Measurements from ENCODE around the gene ASTN2. TPM values are rescaled to one million over a fixed set of nuclear protein-coding genes. Genes with fewer than 3 reads are reported as not detected.

ASTN2 gene
- total and polyA plus RNA-seq, 4 donors = 0.57 to 2.9 (median 1.4) TPM

DNA sequence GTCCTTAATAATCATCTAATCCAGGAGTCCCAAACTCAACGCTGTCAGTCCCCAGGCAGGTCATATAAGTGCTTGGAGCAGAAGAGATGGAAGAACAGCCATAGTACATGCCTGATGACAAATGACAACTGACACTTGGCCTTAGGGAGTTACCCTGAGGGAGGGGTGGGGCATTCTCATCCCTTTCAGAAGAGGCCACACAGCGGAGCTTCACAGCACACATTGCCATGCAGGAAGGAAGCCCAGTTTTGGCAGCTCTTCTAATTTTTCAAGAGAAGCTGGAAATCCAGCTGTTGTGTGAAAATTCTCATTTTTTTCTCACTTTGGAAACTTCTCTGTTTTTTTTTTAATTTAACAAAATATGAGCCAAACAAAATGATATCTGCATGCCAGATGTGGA, 89.0 kb downstream of the ASTN2 start:
- H3K9me3 ChIP-seq (ENCODE audit: control insufficient read depth in 4 of 4, low read length in 3 of 4) = no peaks in the 10 kb centered on the region
- no peak overlapping the region for H3K4me3 ChIP-seq (ENCODE audit: low read depth in 1 of 3, low read length in 3 of 3)
- DNase-seq (ENCODE audit: low spot score) = no peak
- no peak overlapping the region for H3K9ac ChIP-seq (ENCODE audit: low read depth in 1 of 2, low read length in 2 of 2)
- no peaks in the 10 kb centered on the region for H3K36me3 ChIP-seq (ENCODE audit: control insufficient read depth in 4 of 4, insufficient read depth in 3 of 4, low read depth in 1 of 4, low read length in 3 of 4)
- no peaks in the 10 kb centered on the region for H3K4me1 ChIP-seq (ENCODE audit: control insufficient read depth in 4 of 4, insufficient read depth in 4 of 4, low read length in 3 of 4)
- H3K27ac ChIP-seq (ENCODE audit: low read depth in 1 of 2, low read length in 2 of 2) = no peak overlapping the region
- peaks cover 0 to 6% (median 0%) of the 10 kb centered on the region in 4 donors for H3K27me3 ChIP-seq (ENCODE audit: control insufficient read depth in 4 of 4, insufficient read depth in 4 of 4, low read length in 3 of 4)
- WGBS = 55% methylated on average over 2 of the region's 2 CpGs
- TF ChIP-seq FOXA1 (IDR thresholded peaks at IDR 0.05) (no peak), RAD21 (IDR thresholded peaks at IDR 0.05) (no peak), HNF4G (IDR thresholded peaks at IDR 0.05) (no peak)

DNA sequence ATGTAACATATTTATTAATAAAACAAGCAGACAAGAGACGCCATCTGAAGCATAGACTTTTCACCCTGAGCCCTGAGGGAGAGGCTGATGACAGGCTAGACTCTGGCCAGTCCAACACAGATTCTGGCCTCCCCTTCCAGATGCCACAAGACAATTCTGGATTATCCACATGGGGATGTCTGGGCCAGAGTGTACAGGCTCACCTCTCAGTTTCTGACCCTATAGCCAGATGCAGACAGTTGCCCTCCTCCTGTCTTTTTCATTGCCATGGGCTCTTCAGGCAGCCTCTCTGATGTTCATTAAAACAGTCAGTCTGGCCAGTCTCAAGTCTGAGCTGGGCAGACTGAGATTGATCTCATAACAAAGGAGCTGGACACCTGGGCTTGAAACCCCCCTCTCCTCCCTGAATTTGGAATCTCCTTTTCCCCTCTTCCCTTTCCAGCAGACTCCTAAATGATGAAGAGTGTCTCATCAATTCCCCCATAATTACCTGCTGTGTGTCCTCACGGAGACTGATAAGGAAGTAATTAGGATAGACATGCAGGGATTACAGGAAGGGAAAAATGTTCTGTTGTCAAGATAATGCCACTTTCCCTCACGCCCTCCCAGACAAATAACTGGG, 89.6 kb downstream of the ASTN2 start:
- WGBS = 28% methylated on average over 3 of the region's 3 CpGs

DNA sequence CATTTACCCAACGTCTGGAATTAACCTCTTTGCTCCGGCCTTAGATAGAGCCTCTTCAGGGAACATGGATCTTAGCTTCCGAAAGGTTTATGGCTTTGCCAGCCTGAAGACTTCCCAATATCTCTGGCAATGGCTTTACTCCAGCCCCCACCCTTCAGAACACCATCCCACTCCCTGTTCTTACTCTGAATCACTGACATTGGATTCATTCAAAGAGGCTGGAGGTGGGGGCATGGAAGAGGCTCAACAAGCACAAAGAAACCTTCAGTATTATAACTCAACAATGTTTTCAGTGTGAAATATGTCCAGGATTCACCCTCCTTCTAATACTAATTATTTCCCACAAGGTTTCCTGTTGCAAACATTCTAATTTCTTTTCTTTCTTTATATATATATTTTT, 91.5 kb downstream of the ASTN2 start:
- Histone ChIP-seq H3K9me3 (ENCODE audit: control insufficient read depth in 4 of 4, low read length in 3 of 4) (no peaks in the 10 kb centered on the region), H3K27ac (ENCODE audit: low read depth in 1 of 2, low read length in 2 of 2) (no peak overlapping the region), H3K27me3 (ENCODE audit: control insufficient read depth in 4 of 4, insufficient read depth in 4 of 4, low read length in 3 of 4) (peaks cover 0 to 6% (median 0%) of the 10 kb centered on the region in 4 donors), H3K4me1 (ENCODE audit: control insufficient read depth in 4 of 4, insufficient read depth in 4 of 4, low read length in 3 of 4) (no peaks in the 10 kb centered on the region), H3K9ac (ENCODE audit: low read depth in 1 of 2, low read length in 2 of 2) (no peak overlapping the region), H3K4me3 (ENCODE audit: low read depth in 1 of 3, low read length in 3 of 3) (no peak overlapping the region), H3K36me3 (ENCODE audit: control insufficient read depth in 4 of 4, insufficient read depth in 3 of 4, low read depth in 1 of 4, low read length in 3 of 4) (no peaks in the 10 kb centered on the region)
- TF ChIP-seq TAF1 (conservative IDR thresholded peaks at IDR 0.05) (no peak), RXRA (IDR thresholded peaks at IDR 0.05) (no peak), SP1 (IDR thresholded peaks at IDR 0.05) (no peak), FOXA2 (IDR thresholded peaks at IDR 0.05) (no peak), EGR1 (IDR thresholded peaks at IDR 0.05; ENCODE audit: low read depth in 2 of 2) (no peak), RAD21 (IDR thresholded peaks at IDR 0.05) (no peak), FOXA1 (IDR thresholded peaks at IDR 0.05) (no peak), HNF4G (IDR thresholded peaks at IDR 0.05) (no peak), HNF4A (conservative IDR thresholded peaks at IDR 0.05) (no peak), YY1 (IDR thresholded peaks at IDR 0.05) (no peak), GABPA (IDR thresholded peaks at IDR 0.05 in 1 of 2, conservative IDR thresholded peaks at IDR 0.05 in 1 of 2) (no peak), NR2F2 (IDR thresholded peaks at IDR 0.05) (no peak)
- TF ChIP-seq, protein P1, sequence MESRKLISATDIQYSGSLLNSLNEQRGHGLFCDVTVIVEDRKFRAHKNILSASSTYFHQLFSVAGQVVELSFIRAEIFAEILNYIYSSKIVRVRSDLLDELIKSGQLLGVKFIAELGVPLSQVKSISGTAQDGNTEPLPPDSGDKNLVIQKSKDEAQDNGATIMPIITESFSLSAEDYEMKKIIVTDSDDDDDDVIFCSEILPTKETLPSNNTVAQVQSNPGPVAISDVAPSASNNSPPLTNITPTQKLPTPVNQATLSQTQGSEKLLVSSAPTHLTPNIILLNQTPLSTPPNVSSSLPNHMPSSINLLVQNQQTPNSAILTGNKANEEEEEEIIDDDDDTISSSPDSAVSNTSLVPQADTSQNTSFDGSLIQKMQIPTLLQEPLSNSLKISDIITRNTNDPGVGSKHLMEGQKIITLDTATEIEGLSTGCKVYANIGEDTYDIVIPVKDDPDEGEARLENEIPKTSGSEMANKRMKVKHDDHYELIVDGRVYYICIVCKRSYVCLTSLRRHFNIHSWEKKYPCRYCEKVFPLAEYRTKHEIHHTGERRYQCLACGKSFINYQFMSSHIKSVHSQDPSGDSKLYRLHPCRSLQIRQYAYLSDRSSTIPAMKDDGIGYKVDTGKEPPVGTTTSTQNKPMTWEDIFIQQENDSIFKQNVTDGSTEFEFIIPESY (IDR thresholded peaks at IDR 0.05) = no peak
- TF ChIP-seq, protein P2, sequence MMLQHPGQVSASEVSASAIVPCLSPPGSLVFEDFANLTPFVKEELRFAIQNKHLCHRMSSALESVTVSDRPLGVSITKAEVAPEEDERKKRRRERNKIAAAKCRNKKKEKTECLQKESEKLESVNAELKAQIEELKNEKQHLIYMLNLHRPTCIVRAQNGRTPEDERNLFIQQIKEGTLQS (IDR thresholded peaks at IDR 0.05) = no peak
- TF ChIP-seq, protein P3, sequence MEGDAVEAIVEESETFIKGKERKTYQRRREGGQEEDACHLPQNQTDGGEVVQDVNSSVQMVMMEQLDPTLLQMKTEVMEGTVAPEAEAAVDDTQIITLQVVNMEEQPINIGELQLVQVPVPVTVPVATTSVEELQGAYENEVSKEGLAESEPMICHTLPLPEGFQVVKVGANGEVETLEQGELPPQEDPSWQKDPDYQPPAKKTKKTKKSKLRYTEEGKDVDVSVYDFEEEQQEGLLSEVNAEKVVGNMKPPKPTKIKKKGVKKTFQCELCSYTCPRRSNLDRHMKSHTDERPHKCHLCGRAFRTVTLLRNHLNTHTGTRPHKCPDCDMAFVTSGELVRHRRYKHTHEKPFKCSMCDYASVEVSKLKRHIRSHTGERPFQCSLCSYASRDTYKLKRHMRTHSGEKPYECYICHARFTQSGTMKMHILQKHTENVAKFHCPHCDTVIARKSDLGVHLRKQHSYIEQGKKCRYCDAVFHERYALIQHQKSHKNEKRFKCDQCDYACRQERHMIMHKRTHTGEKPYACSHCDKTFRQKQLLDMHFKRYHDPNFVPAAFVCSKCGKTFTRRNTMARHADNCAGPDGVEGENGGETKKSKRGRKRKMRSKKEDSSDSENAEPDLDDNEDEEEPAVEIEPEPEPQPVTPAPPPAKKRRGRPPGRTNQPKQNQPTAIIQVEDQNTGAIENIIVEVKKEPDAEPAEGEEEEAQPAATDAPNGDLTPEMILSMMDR (IDR thresholded peaks at IDR 0.05; ENCODE audit: low read depth, low read length, missing input control) = no peak
- TF ChIP-seq, protein P4, sequence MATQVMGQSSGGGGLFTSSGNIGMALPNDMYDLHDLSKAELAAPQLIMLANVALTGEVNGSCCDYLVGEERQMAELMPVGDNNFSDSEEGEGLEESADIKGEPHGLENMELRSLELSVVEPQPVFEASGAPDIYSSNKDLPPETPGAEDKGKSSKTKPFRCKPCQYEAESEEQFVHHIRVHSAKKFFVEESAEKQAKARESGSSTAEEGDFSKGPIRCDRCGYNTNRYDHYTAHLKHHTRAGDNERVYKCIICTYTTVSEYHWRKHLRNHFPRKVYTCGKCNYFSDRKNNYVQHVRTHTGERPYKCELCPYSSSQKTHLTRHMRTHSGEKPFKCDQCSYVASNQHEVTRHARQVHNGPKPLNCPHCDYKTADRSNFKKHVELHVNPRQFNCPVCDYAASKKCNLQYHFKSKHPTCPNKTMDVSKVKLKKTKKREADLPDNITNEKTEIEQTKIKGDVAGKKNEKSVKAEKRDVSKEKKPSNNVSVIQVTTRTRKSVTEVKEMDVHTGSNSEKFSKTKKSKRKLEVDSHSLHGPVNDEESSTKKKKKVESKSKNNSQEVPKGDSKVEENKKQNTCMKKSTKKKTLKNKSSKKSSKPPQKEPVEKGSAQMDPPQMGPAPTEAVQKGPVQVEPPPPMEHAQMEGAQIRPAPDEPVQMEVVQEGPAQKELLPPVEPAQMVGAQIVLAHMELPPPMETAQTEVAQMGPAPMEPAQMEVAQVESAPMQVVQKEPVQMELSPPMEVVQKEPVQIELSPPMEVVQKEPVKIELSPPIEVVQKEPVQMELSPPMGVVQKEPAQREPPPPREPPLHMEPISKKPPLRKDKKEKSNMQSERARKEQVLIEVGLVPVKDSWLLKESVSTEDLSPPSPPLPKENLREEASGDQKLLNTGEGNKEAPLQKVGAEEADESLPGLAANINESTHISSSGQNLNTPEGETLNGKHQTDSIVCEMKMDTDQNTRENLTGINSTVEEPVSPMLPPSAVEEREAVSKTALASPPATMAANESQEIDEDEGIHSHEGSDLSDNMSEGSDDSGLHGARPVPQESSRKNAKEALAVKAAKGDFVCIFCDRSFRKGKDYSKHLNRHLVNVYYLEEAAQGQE (IDR thresholded peaks at IDR 0.05) = no peak
- TF ChIP-seq, protein P5, sequence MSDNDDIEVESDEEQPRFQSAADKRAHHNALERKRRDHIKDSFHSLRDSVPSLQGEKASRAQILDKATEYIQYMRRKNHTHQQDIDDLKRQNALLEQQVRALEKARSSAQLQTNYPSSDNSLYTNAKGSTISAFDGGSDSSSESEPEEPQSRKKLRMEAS (IDR thresholded peaks at IDR 0.05) = no peak
- 43% methylated on average over 3 of the region's 3 CpGs for WGBS
- no peak for DNase-seq (ENCODE audit: low spot score)

More for the DNA sequence above, 89.6 kb downstream of the ASTN2 start:
- H3K27me3 ChIP-seq (ENCODE audit: control insufficient read depth in 4 of 4, insufficient read depth in 4 of 4, low read length in 3 of 4) = peaks cover 0 to 6% (median 0%) of the 10 kb centered on the region in 4 donors
- H3K4me3 ChIP-seq (ENCODE audit: low read depth in 1 of 3, low read length in 3 of 3) = no peak overlapping the region
- TF ChIP-seq, protein P2 (IDR thresholded peaks at IDR 0.05) = no peak
- no peak for TF ChIP-seq FOXA1 (IDR thresholded peaks at IDR 0.05)
- TF ChIP-seq HNF4A (conservative IDR thresholded peaks at IDR 0.05) = no peak
- no peak for TF ChIP-seq RXRA (IDR thresholded peaks at IDR 0.05)
- no peaks in the 10 kb centered on the region for H3K36me3 ChIP-seq (ENCODE audit: control insufficient read depth in 4 of 4, insufficient read depth in 3 of 4, low read depth in 1 of 4, low read length in 3 of 4)
- DNase-seq (ENCODE audit: low spot score) = no peak
- no peaks in the 10 kb centered on the region for H3K9me3 ChIP-seq (ENCODE audit: control insufficient read depth in 4 of 4, low read length in 3 of 4)
- no peaks in the 10 kb centered on the region for H3K4me1 ChIP-seq (ENCODE audit: control insufficient read depth in 4 of 4, insufficient read depth in 4 of 4, low read length in 3 of 4)
- no peak overlapping the region for H3K27ac ChIP-seq (ENCODE audit: low read depth in 1 of 2, low read length in 2 of 2)
- no peak overlapping the region for H3K9ac ChIP-seq (ENCODE audit: low read depth in 1 of 2, low read length in 2 of 2)

Measured in liver (tissue), 9 donors.